IMR-90 (cell line): ENCODE data around the gene MACF1. TPM values are rescaled to one million over a fixed set of nuclear protein-coding genes. Genes with fewer than 3 reads are reported as not detected.

Experiments
- ATAC-seq: fragments of 200-7000 bp; cut with Tn5 transposase; 2 replicates; pipeline ENCODE4 v1.9.1; 2020; ENCODE audit warnings: low read depth, mild to moderate bottlenecking, moderate library complexity
- BruUV-seq: library from RNA; stranded (reverse); fragments of 400-500 nt; replicated peaks from 2 replicates; lab custom pipeline; 2021; lab: Mats Ljungman, UMichigan
- CTCF ChIA-PET: fragments of 300-600 bp; formaldehyde crosslinking; extraction: SDS; loops from one replicate; lab custom pipeline; 2021; ENCODE audit warnings: antibody characterized with exemption; lab: Yijun Ruan, JAX
- POLR2A ChIA-PET: fragments of 300-600 bp; sonication (Branson Sonifier 250); formaldehyde crosslinking; loops from one replicate; lab custom pipeline; 2022; ENCODE audit warnings: antibody characterized with exemption; ENCODE audit not compliant: unreplicated experiment; lab: Charles Lee
- DNase-seq: peaks from one replicate; pipeline ENCODE4 v3.0.0; 2013
- H2AFZ ChIP-seq: replicated peaks from 2 replicates; pipeline ENCODE3; 2013; ENCODE audit warnings: low read length, mild to moderate bottlenecking; ENCODE audit not compliant: poor library complexity
- H2AK5ac ChIP-seq: 2 replicates; pipeline ENCODE4 v1.6.1; 2013; ENCODE audit warnings: low read depth, low read length, inconsistent platforms
- H2AK9ac ChIP-seq: replicated peaks from 2 replicates; pipeline ENCODE3; 2013; ENCODE audit warnings: mild to moderate bottlenecking, low read depth, low read length, moderate library complexity; ENCODE audit not compliant: poor library complexity
- H2BK120ac ChIP-seq: 2 replicates; pipeline ENCODE4 v1.6.1; 2013; ENCODE audit warnings: low read depth, low read length, inconsistent platforms
- H2BK15ac ChIP-seq: 3 replicates; pipeline ENCODE4 v1.6.1; 2013; ENCODE audit warnings: low read depth, low read length, inconsistent platforms
- H2BK20ac ChIP-seq: 2 replicates; pipeline ENCODE4 v1.6.1; 2013; ENCODE audit warnings: low read depth, mild to moderate bottlenecking, inconsistent platforms, low read length, moderate library complexity
- H2BK5ac ChIP-seq: 2 replicates; pipeline ENCODE4 v1.6.1; 2013; ENCODE audit warnings: mild to moderate bottlenecking, low read depth, low read length, inconsistent platforms; ENCODE audit not compliant: poor library complexity, severe bottlenecking
- H3K14ac ChIP-seq: replicated peaks from 2 replicates; pipeline ENCODE4 v1.6.1; 2013; ENCODE audit warnings: low read depth, low read length, inconsistent platforms
- H3K18ac ChIP-seq: 2 replicates; pipeline ENCODE4 v1.6.1; 2013; ENCODE audit warnings: low read depth, low read length, control low read depth
- H3K23ac ChIP-seq: 2 replicates; pipeline ENCODE4 v1.6.1; 2013; ENCODE audit warnings: low read depth, low read length, inconsistent platforms
- H3K27ac ChIP-seq: 2 replicates; pipeline ENCODE4 v1.5.1; 2013; ENCODE audit warnings: mild to moderate bottlenecking, control low read depth, low read length; ENCODE audit not compliant: insufficient read depth
- H3K27me3 ChIP-seq: 2 replicates; pipeline ENCODE4 v1.6.1; 2013; ENCODE audit warnings: low read length; ENCODE audit not compliant: control insufficient read depth, insufficient read depth
- H3K36me3 ChIP-seq: 2 replicates; pipeline ENCODE4 v1.6.1; 2013; ENCODE audit warnings: low read length, mixed read lengths; ENCODE audit not compliant: control insufficient read depth, insufficient read depth
- H3K4ac ChIP-seq: 2 replicates; pipeline ENCODE4 v1.6.1; 2013; ENCODE audit warnings: low read depth, low read length, inconsistent platforms
- H3K4me1 ChIP-seq: 2 replicates; pipeline ENCODE4 v1.6.1; 2013; ENCODE audit warnings: low read length, mixed read lengths; ENCODE audit not compliant: control insufficient read depth, insufficient read depth
- H3K4me2 ChIP-seq: 2 replicates; pipeline ENCODE4 v1.6.1; 2013; ENCODE audit warnings: low read depth, mild to moderate bottlenecking, control low read depth, low read length, moderate library complexity
- H3K4me3 ChIP-seq: 2 replicates; pipeline ENCODE4 v1.5.1; 2013; ENCODE audit warnings: low read depth, mild to moderate bottlenecking, control low read depth, low read length, moderate library complexity; ENCODE audit not compliant: insufficient read depth
- H3K56ac ChIP-seq: 2 replicates; pipeline ENCODE4 v1.6.1; 2013; ENCODE audit warnings: low read length, inconsistent platforms; ENCODE audit not compliant: insufficient read depth; ENCODE audit errors: extremely low read depth
- H3K79me1 ChIP-seq, 2 experiments: 2 replicates each; pipeline ENCODE4 v1.6.1; 2013; ENCODE audit warnings: low read length in 2 of 2, inconsistent platforms in 1 of 2, low read depth in 1 of 2
- H3K9ac ChIP-seq: 2 replicates; pipeline ENCODE4 v1.6.1; 2013; ENCODE audit warnings: low read depth, low read length, control low read depth
- H3K9me1 ChIP-seq: 2 replicates; pipeline ENCODE4 v1.6.1; 2013; ENCODE audit warnings: low read length, inconsistent platforms; ENCODE audit not compliant: insufficient read depth
- H3K9me3 ChIP-seq: 2 replicates; pipeline ENCODE4 v1.6.1; 2013; ENCODE audit warnings: low read length; ENCODE audit not compliant: control insufficient read depth, insufficient read depth
- H4K20me1 ChIP-seq: 2 replicates; pipeline ENCODE4 v1.6.1; 2013; ENCODE audit warnings: low read length, inconsistent platforms; ENCODE audit not compliant: insufficient read depth
- H4K5ac ChIP-seq: 2 replicates; pipeline ENCODE4 v1.6.1; 2013; ENCODE audit warnings: mild to moderate bottlenecking, low read depth, low read length, control low read depth
- H4K8ac ChIP-seq, 2 experiments: 2 replicates each; pipeline ENCODE4 v1.6.1; 2013; ENCODE audit warnings: low read depth in 2 of 2, low read length in 2 of 2, control low read depth in 1 of 2, inconsistent platforms in 1 of 2
- H4K91ac ChIP-seq: 2 replicates; pipeline ENCODE4 v1.6.1; 2013; ENCODE audit warnings: low read depth, low read length, inconsistent platforms; ENCODE audit not compliant: insufficient read depth
- BHLHE40 ChIP-seq: fragments of 150-350 bp; IDR thresholded peaks from 2 replicates; pipeline ENCODE4 v1.6.1; 2016; ENCODE audit warnings: mild to moderate bottlenecking, low read depth, low read length
- CEBPB ChIP-seq: IDR thresholded peaks from 2 replicates; pipeline ENCODE4 v1.6.1; 2012; ENCODE audit warnings: low read depth, low read length, improper control_type of control experiment
- CHD1 ChIP-seq: IDR thresholded peaks from 2 replicates; pipeline ENCODE4 v1.6.1; 2012; ENCODE audit warnings: low read depth, low read length, improper control_type of control experiment
- CTCF ChIP-seq: conservative IDR thresholded peaks from 2 replicates; pipeline ENCODE4 v1.5.1; 2012; ENCODE audit warnings: mild to moderate bottlenecking, low read depth, low read length, improper control_type of control experiment
- ELK1 ChIP-seq: fragments of 150-350 bp; IDR thresholded peaks from 2 replicates; pipeline ENCODE4 v1.6.1; 2016; ENCODE audit warnings: low read depth, mild to moderate bottlenecking, low read length, moderate library complexity, borderline replicate concordance
- FOS ChIP-seq: fragments of 150-350 bp; IDR thresholded peaks from 2 replicates; pipeline ENCODE4 v1.6.1; 2016; ENCODE audit warnings: low read depth, low read length
- MAFK ChIP-seq: IDR thresholded peaks from 2 replicates; pipeline ENCODE4 v1.6.1; 2012; ENCODE audit warnings: low read depth, low read length, improper control_type of control experiment
- NFE2L2 ChIP-seq: fragments of 150-350 bp; IDR thresholded peaks from 2 replicates; pipeline ENCODE4 v1.6.1; 2016; ENCODE audit warnings: low read depth, mild to moderate bottlenecking, low read length
- POLR2A ChIP-seq: IDR thresholded peaks from 2 replicates; pipeline ENCODE4 v1.6.1; 2012; ENCODE audit warnings: mild to moderate bottlenecking, low read depth, low read length
- RAD21 ChIP-seq: IDR thresholded peaks from 2 replicates; pipeline ENCODE4 v1.6.1; 2012; ENCODE audit warnings: low read length, improper control_type of control experiment
- RCOR1 ChIP-seq: IDR thresholded peaks from 2 replicates; pipeline ENCODE4 v1.6.1; 2012; ENCODE audit warnings: mild to moderate bottlenecking, low read length, improper control_type of control experiment; ENCODE audit not compliant: insufficient replicate concordance
- RFX5 ChIP-seq: IDR thresholded peaks from 2 replicates; pipeline ENCODE4 v1.8.0; 2012; ENCODE audit warnings: low read depth, mild to moderate bottlenecking, low read length, moderate library complexity
- SMC3 ChIP-seq: fragments of 150-350 bp; IDR thresholded peaks from 2 replicates; pipeline ENCODE4 v1.6.1; 2016; ENCODE audit warnings: low read depth, mild to moderate bottlenecking, antibody characterized with exemption, low read length, moderate library complexity
- USF2 ChIP-seq: fragments of 150-350 bp; IDR thresholded peaks from 2 replicates; pipeline ENCODE4 v1.6.1; 2017; ENCODE audit warnings: mild to moderate bottlenecking, antibody characterized with exemption, low read length, low read depth
- WGBS, 2 experiments: methylation state at CpG; one replicate each; pipeline versions ENCODE4 v1.1.5 to v1.1.7; 2013; ENCODE audit warnings: missing lambda C conversion rate in 2 of 2; ENCODE audit not compliant: insufficient read length in 1 of 2; ENCODE audit errors: extremely low coverage in 2 of 2; 5-methylcytosine and 5-hydroxymethylcytosine counted together
- dilution Hi-C: fragments of 300-500 bp; cut with HindIII; formaldehyde crosslinking; loops from one replicate; pipeline ENCODE4 v1.14.3; 2018; ENCODE audit warnings: low sequenced_read_pairs; ENCODE audit not compliant: unreplicated experiment
- in situ Hi-C: fragments of 300-500 bp; cut with MboI; formaldehyde crosslinking; loops from 3 replicates; pipeline ENCODE4 v1.14.3; 2019; ENCODE audit warnings: low sequenced_read_pairs, inconsistent platforms, mixed read lengths
- intact Hi-C: fragments of 100-400 bp; cut with micrococcal nuclease; formaldehyde crosslinking; loops from 2 replicates; pipeline ENCODE4 v1.10.0; 2022
- polyA plus RNA-seq, 3 experiments: library from polyadenylated mRNA; depleted of rRNA; stranded (reverse); fragments of >200 nt; gene quantifications; 2 replicates each; pipeline ENCODE4 v1.2.3, GENCODE V29; 2012; ENCODE audit warnings: low replicate concordance in 1 of 3
- total RNA-seq: library from RNA; depleted of rRNA; stranded (reverse); fragments of >200 nt; gene quantifications from 2 replicates; pipeline ENCODE4 v1.2.3, GENCODE V29; 2012

MACF1 gene
- total and polyA plus RNA-seq, 2 of the 4 experiments (the other 2 are of a cell fraction), result 67.6 to 369 TPM

GRCh38 chr1:39295901-39296300, 91.4 kb downstream of the MACF1 start:
- TF ChIP-seq POLR2A (no peak), CHD1 (no peak), RCOR1 (no peak), RAD21 (no peak), BHLHE40 (no peak), MAFK (no peak), CTCF (no peak), FOS (no peak), CEBPB (no peak), SMC3 (no peak), ELK1 (no peak), NFE2L2 (no peak), USF2 (no peak), RFX5 (no peak)
- Histone ChIP-seq H3K36me3 (peaks cover 53% of the 10 kb centered on the region), H3K4me2 (no peak overlapping the region), H2BK5ac (no peak overlapping the region), H3K56ac (no peak overlapping the region), H4K91ac (no peak overlapping the region), H2AFZ (no peak overlapping the region), H3K9ac (no peak overlapping the region), H3K14ac (no peak overlapping the region), H2AK9ac (no peak overlapping the region), H4K5ac (no peak overlapping the region), H2AK5ac (no peak overlapping the region), H3K27ac (no peak overlapping the region; the same call in 1 of the 2 replicates), H2BK20ac (no peak overlapping the region), H3K4me3 (no peak overlapping the region), H2BK15ac (no peak overlapping the region), H2BK120ac (no peak overlapping the region), H3K9me3 (no peaks in the 10 kb centered on the region), H3K9me1 (peaks cover 8% of the 10 kb centered on the region), H3K18ac (no peak overlapping the region), H4K20me1 (peaks cover 16% of the 10 kb centered on the region; the same call in 1 of the 2 replicates), H3K27me3 (no peaks in the 10 kb centered on the region), H3K79me1 (peaks cover 21 to 40% of the 10 kb centered on the region in 2 experiments), H4K8ac (no peak overlapping the region), H3K4ac (no peak overlapping the region), H3K4me1 (peaks cover 3% of the 10 kb centered on the region), H3K23ac (no peak overlapping the region)
- ChIA-PET POLR2A (no interaction called here), CTCF (no interaction called here)
- dilution Hi-C loops, result no loop called here
- 100% methylated on average over 1 of the region's 2 CpGs; no CpG with 5 or more reads in 1 of the 2 experiments for WGBS, 2 experiments
- no TSS peak for BruUV-seq
- intact Hi-C loops, result no loop called here
- ATAC-seq (no peak), DNase-seq (no peak)
- in situ Hi-C loops, result no loop called here
